ENCODE measurements around the gene TGFB3. TPM values are rescaled to one million over a fixed set of nuclear protein-coding genes. Genes with fewer than 3 reads are reported as not detected.
A peak's percentile ranks its signal among the peaks of the same experiment; 100 is the strongest.

Gene TGFB3
- total RNA-seq: 10 to 100 TPM; 12.0 to 47.1 (median 23.2) TPM

DNA sequence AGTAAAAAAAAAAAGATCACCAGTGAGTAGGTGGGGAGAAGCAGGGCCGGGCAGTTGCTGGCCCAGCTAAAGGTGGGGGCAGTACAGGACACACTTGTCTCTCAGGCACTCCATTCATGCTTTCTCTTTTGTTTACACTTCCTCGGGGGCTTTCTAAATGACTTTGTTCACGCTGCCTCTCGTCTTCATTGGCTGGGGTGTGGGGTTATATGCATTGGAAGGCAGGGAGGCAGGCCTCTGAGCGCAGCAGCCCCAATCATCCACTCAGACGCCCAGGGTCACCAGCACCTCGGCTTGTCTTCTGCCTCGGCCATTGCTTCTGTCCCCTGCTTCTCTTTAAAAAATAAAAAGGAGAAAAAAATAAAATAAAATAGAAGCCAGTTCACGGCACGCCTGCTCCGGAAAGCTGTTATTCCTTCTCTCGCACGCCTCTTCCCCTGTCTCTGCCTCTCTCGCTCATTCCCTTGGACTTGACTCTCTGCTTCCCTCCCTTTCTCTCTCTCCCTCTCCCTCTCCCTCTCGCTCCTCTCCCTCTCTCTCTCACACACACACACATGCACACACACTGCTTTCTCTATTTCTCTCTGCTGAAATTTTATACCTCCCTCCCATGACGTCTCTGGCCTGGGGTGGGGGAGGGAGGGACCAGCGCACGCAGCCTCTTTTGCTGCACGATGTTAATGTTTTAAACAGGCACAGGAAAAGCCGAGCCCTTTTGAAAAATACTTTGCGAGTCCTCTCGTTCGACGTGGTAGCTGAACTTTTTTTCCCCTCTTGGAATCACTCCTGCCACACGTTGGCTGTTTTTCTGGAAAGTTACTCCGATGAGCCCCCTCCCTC is at the start of gene TGFB3:
Gene TGFB3 (minus strand): TSS at position 570 of the 840 bp plus-strand sequence. CDS start 1,102 bp downstream, outside the sequence.
- TF ChIP-seq EP300 (IDR thresholded peaks at IDR 0.05) (no peak), POLR2A (IDR thresholded peaks at IDR 0.05; ENCODE audit: low read depth) (peak; percentile 46), POLR2AphosphoS5 (IDR thresholded peaks at IDR 0.05) (peak; percentile 72 to 94)
- TF ChIP-seq, protein P1, sequence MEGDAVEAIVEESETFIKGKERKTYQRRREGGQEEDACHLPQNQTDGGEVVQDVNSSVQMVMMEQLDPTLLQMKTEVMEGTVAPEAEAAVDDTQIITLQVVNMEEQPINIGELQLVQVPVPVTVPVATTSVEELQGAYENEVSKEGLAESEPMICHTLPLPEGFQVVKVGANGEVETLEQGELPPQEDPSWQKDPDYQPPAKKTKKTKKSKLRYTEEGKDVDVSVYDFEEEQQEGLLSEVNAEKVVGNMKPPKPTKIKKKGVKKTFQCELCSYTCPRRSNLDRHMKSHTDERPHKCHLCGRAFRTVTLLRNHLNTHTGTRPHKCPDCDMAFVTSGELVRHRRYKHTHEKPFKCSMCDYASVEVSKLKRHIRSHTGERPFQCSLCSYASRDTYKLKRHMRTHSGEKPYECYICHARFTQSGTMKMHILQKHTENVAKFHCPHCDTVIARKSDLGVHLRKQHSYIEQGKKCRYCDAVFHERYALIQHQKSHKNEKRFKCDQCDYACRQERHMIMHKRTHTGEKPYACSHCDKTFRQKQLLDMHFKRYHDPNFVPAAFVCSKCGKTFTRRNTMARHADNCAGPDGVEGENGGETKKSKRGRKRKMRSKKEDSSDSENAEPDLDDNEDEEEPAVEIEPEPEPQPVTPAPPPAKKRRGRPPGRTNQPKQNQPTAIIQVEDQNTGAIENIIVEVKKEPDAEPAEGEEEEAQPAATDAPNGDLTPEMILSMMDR (IDR thresholded peaks at IDR 0.05): no peak
- Histone ChIP-seq H3K27ac (replicated peaks in 1 of 4) (peak within 1 kb of the TSS; percentile 96 to 99 (median 98)), H3K36me3 (no peaks in the 10 kb centered on the region), H3K9me3 (no peaks in the 10 kb centered on the region), H3K4me3 (peak within 1 kb of the TSS; percentile 75 to 92 (median 80)), H3K4me1 (peaks cover 43 to 74% (median 69%) of the 10 kb centered on the region in 4 donors), H3K27me3 (no peaks in the 10 kb centered on the region)
- DNase-seq (ENCODE audit: extremely low spot score): peak; percentile 95
- WGBS: under 1% methylated on average over 26 of the region's 26 CpGs
- intact Hi-C loops (cut with DNase I): loop anchor here (2.0 kb wide), 1 partner anchor 271 kb away; no protein-coding TSS in a partner anchor

DNA sequence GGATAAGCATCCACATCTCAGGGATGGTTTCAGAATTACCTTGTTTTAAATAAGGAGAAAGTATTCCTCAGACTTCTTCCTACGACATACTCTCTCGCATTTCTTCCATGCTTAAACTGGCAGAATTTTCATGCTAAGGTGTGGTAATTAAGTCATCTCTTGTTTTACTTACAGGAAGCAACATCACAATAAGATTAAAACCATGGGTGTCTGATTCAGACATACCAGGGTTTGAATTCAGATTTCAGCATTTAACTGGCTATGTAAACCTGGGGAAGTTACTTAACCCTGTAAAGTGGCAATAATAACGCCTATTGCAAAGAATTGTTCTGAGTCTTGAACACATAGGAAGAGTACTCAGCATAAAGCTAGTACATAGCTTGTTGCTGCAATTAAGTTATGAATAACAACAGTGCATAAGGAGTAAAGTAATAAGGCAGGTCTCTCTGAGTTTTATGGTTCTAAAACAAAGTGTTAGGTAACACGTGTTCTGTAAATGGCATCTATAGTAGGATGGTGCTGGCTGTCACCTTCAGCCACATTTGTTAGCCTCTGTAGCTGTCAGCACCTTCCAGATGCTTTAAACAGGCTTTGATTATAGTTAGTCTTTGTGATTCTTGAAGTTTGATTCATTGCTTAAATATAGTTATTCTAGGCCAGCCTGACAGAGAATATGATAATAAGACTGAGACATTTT is 42.6 kb upstream of the TGFB3 start:
- Histone ChIP-seq H3K27ac (replicated peaks in 1 of 4) (no peak overlapping the region), H3K4me1 (peaks cover 0 to 6% (median 0%) of the 10 kb centered on the region in 4 donors), H3K27me3 (no peaks in the 10 kb centered on the region), H3K9me3 (no peaks in the 10 kb centered on the region), H3K4me3 (no peak overlapping the region), H3K36me3 (peaks cover 0 to 40% (median 16%) of the 10 kb centered on the region in 4 donors)
- intact Hi-C loops (cut with DNase I): no loop called here
- WGBS: 86% methylated on average over 4 of the region's 4 CpGs
- no peak for DNase-seq (ENCODE audit: extremely low spot score)
- TF ChIP-seq POLR2AphosphoS5 (IDR thresholded peaks at IDR 0.05) (no peak), EP300 (IDR thresholded peaks at IDR 0.05) (no peak), POLR2A (IDR thresholded peaks at IDR 0.05; ENCODE audit: low read depth) (no peak)
- TF ChIP-seq, protein P1 (IDR thresholded peaks at IDR 0.05): no peak

DNA sequence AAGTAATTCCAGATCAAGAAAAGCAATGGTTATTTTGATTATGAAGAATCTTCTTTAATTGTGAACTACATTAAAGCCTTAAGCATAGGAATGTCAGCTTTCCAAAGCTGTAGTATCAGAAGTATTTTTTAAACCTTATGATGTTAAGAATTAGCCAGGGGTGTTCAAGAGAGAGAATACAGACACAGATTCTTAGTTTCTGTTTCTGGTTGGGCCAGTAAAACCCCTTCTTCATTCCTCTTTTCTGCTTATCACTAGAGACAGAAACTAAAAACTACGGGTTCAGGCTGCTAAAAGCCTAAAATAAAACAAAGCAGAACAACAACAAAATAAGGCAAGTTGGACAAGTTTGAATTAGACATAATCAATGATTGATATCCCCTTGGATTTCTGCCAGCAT is 42.0 kb upstream of the TGFB3 start:
- TF ChIP-seq POLR2A (IDR thresholded peaks at IDR 0.05; ENCODE audit: low read depth) (no peak), EP300 (IDR thresholded peaks at IDR 0.05) (no peak), POLR2AphosphoS5 (IDR thresholded peaks at IDR 0.05) (no peak)
- TF ChIP-seq, protein P1 (IDR thresholded peaks at IDR 0.05): no peak
- H3K27ac ChIP-seq (replicated peaks in 1 of 4): no peak overlapping the region
- DNase-seq (ENCODE audit: extremely low spot score): no peak
- H3K4me3 ChIP-seq: no peak overlapping the region
- peaks cover 0 to 40% (median 19%) of the 10 kb centered on the region in 4 donors for H3K36me3 ChIP-seq
- intact Hi-C loops (cut with DNase I): no loop called here
- 79% methylated on average over 1 of the region's 1 CpG for WGBS
- no peaks in the 10 kb centered on the region for H3K27me3 ChIP-seq
- H3K4me1 ChIP-seq: peaks cover 0 to 6% (median 0%) of the 10 kb centered on the region in 4 donors
- no peaks in the 10 kb centered on the region for H3K9me3 ChIP-seq

DNA sequence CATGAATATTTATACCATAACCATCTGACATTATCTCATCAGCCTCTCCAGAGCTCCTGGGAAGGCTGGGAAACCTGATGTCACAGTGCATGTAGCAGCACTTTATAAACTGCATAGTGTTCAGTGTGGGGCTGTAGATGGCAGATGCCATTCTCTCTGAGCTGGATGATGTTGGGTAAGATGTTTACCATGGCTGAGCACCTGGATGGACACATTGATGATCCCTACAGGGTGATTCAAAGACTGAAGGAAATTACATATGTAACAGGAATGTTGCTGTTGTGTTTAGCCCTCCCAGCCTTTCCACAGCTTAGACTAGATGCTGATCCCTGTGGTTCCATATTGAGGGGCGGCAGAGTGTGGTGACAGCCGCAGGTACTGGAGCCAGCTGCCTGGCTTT is 41.2 kb upstream of the TGFB3 start:
- Histone ChIP-seq H3K27ac (replicated peaks in 1 of 4) (no peak overlapping the region), H3K27me3 (no peaks in the 10 kb centered on the region), H3K4me1 (peaks cover 0 to 6% (median 0%) of the 10 kb centered on the region in 4 donors), H3K4me3 (no peak overlapping the region), H3K36me3 (peaks cover 0 to 38% (median 20%) of the 10 kb centered on the region in 4 donors), H3K9me3 (no peaks in the 10 kb centered on the region)
- 100% methylated on average over 2 of the region's 2 CpGs for WGBS
- intact Hi-C loops (cut with DNase I): no loop called here
- DNase-seq (ENCODE audit: extremely low spot score): no peak
- TF ChIP-seq EP300 (IDR thresholded peaks at IDR 0.05): no peak

DNA sequence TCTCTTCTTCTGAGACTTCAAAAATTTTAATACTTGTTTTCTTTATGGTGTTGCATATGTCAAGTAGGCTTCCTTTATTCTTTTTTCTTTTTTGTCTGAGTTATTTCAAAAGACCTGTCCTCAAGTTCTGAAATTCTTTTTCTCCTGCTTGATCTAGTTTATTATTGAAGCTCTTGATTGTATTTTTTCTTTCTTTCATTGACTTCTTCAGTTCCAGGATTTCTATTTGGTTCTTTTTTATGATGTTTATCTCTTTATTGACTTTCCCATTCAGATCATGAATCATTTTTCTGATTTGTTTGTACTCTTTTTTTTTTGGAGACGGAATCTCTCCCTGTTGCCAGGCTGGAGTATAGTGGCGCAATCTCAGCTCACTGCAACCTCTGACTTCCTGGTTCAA is 37.9 kb upstream of the TGFB3 start:
- DNase-seq (ENCODE audit: extremely low spot score): no peak
- TF ChIP-seq POLR2AphosphoS5 (IDR thresholded peaks at IDR 0.05) (no peak), POLR2A (IDR thresholded peaks at IDR 0.05; ENCODE audit: low read depth) (no peak), EP300 (IDR thresholded peaks at IDR 0.05) (no peak)
- TF ChIP-seq, protein P1 (IDR thresholded peaks at IDR 0.05): no peak
- Histone ChIP-seq H3K27me3 (no peaks in the 10 kb centered on the region), H3K36me3 (peaks cover 0 to 35% (median 22%) of the 10 kb centered on the region in 4 donors), H3K9me3 (no peaks in the 10 kb centered on the region), H3K4me3 (no peak overlapping the region), H3K27ac (replicated peaks in 1 of 4) (no peak overlapping the region), H3K4me1 (peaks cover 0 to 6% (median 0%) of the 10 kb centered on the region in 4 donors)
- 96% methylated on average over 2 of the region's 2 CpGs for WGBS
- intact Hi-C loops (cut with DNase I): no loop called here
